Hepatocyte (in vitro differentiated cells): Measurements from ENCODE around the gene COPS9. TPM values are rescaled to one million over a fixed set of nuclear protein-coding genes. Genes with fewer than 3 reads are reported as not detected.

Source experiments
- DNase-seq: peaks from one replicate; pipeline ENCODE4 v3.0.0-alpha.2; 2016; ENCODE audit warnings: low spot score
- H2AFZ ChIP-seq: fragments of 200-600 bp; sonication (generic); 2 replicates; pipeline ENCODE4 v1.6.0; 2016; ENCODE audit warnings: antibody characterized with exemption, mild to moderate bottlenecking
- H3K27ac ChIP-seq: fragments of 200-600 bp; sonication (generic); 2 replicates; pipeline ENCODE4 v1.5.1; 2016; ENCODE audit warnings: mild to moderate bottlenecking
- H3K27me3 ChIP-seq: fragments of 200-600 bp; sonication (generic); 2 replicates; pipeline ENCODE4 v1.6.1; 2016
- H3K36me3 ChIP-seq: fragments of 200-600 bp; sonication (generic); replicated peaks from 2 replicates; pipeline ENCODE4 v1.5.1; 2016; ENCODE audit warnings: low read depth; ENCODE audit not compliant: insufficient read depth
- H3K4me1 ChIP-seq: fragments of 200-600 bp; sonication (generic); 2 replicates; pipeline ENCODE4 v1.5.1; 2016; ENCODE audit warnings: mild to moderate bottlenecking, moderate library complexity; ENCODE audit not compliant: insufficient read depth
- H3K4me2 ChIP-seq: fragments of 200-600 bp; sonication (generic); 2 replicates; pipeline ENCODE4 v1.6.0; 2016
- H3K4me3 ChIP-seq: fragments of 200-600 bp; sonication (generic); 2 replicates; pipeline ENCODE4 v1.5.1; 2016; ENCODE audit warnings: mild to moderate bottlenecking
- H3K79me2 ChIP-seq: fragments of 200-600 bp; sonication (generic); 2 replicates; pipeline ENCODE4 v1.6.0; 2017; ENCODE audit warnings: mild to moderate bottlenecking
- H3K9me2 ChIP-seq: fragments of 200-600 bp; sonication (generic); replicated peaks from 2 replicates; pipeline ENCODE4 v1.6.0; 2017; ENCODE audit warnings: mild to moderate bottlenecking; ENCODE audit not compliant: insufficient read depth
- H3K9me3 ChIP-seq: fragments of 200-600 bp; sonication (generic); 2 replicates; pipeline ENCODE4 v1.5.1; 2016; ENCODE audit warnings: low read depth, mild to moderate bottlenecking
- H4K20me1 ChIP-seq: fragments of 200-600 bp; sonication (generic); 2 replicates; pipeline ENCODE4 v1.6.0; 2016; ENCODE audit warnings: mild to moderate bottlenecking; ENCODE audit not compliant: insufficient read depth, poor library complexity, severe bottlenecking
- EZH2 ChIP-seq: fragments of 200-600 bp; sonication (generic); IDR thresholded peaks from 2 replicates; pipeline ENCODE4 v1.6.1; 2016; ENCODE audit warnings: antibody characterized with exemption, mild to moderate bottlenecking, borderline replicate concordance
- EZH2phosphoT487 ChIP-seq: fragments of 200-600 bp; sonication (generic); IDR thresholded peaks from one replicate; pipeline ENCODE4 v1.6.1; 2018; ENCODE audit warnings: antibody characterized with exemption, mild to moderate bottlenecking, low read depth, moderate library complexity; ENCODE audit not compliant: unreplicated experiment, severe bottlenecking
- WGBS: methylation state at CpG from one replicate; pipeline ENCODE4 v1.1.6; 2016; ENCODE audit warnings: low lambda C conversion rate; ENCODE audit errors: missing lambda C conversion rate; 5-methylcytosine and 5-hydroxymethylcytosine counted together
- polyA plus RNA-seq: library from polyadenylated mRNA; unstranded; fragments of >200 nt; fragmentation: Nextera tagmentation; extraction: Ambion mirVana; gene quantifications from 2 replicates; pipeline ENCODE4 v1.2.1, GENCODE V29; 2016
- total RNA-seq: library from RNA; depleted of rRNA; stranded (reverse); fragments of >200 nt; gene quantifications from 2 replicates; pipeline ENCODE4 v1.2.3, GENCODE V29; 2014
- TF ChIP-seq, protein P1 (sequence below): fragments of 200-600 bp; sonication (generic); IDR thresholded peaks from 2 replicates; pipeline ENCODE4 v1.5.1; 2016; ENCODE audit warnings: antibody characterized with exemption, mild to moderate bottlenecking; ENCODE audit not compliant: poor library complexity

Gene COPS9
- total and polyA plus RNA-seq, 2 experiments from 2014 or later = 109 to 300 TPM

DNA sequence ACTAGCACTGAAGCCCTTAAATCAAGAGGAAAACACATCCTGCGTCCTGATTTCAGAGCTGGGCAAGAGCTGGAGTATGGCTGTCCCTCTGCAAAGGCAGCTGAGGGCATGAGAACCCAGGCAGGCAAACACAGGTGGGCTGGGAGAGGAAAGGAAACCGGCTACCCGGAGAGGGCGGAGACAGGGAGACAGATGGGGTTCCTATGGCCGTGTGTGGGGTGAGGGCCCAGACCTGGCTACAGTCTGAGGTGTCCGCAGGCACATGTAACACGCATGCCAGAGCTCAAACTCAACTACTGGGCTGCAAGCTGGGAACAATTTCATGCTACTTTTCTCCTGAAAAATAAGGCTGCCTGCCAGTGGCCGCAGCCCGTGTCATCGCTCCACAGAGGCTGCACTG, 2.7 kb downstream of the COPS9 start:
- Histone ChIP-seq H2AFZ (no peak overlapping the region), H3K4me1 (peaks cover 5% of the 10 kb centered on the region), H3K27me3 (no peaks in the 10 kb centered on the region), H3K9me3 (no peaks in the 10 kb centered on the region), H3K4me2 (no peak overlapping the region), H3K9me2 (no peaks in the 10 kb centered on the region), H4K20me1 (peaks cover 2% of the 10 kb centered on the region), H3K79me2 (peaks cover 21% of the 10 kb centered on the region), H3K36me3 (no peaks in the 10 kb centered on the region), H3K4me3 (no peak overlapping the region), H3K27ac (no peak overlapping the region)
- DNase-seq = no peak
- 95% methylated on average over 10 of the region's 10 CpGs for WGBS
- TF ChIP-seq, protein P1, sequence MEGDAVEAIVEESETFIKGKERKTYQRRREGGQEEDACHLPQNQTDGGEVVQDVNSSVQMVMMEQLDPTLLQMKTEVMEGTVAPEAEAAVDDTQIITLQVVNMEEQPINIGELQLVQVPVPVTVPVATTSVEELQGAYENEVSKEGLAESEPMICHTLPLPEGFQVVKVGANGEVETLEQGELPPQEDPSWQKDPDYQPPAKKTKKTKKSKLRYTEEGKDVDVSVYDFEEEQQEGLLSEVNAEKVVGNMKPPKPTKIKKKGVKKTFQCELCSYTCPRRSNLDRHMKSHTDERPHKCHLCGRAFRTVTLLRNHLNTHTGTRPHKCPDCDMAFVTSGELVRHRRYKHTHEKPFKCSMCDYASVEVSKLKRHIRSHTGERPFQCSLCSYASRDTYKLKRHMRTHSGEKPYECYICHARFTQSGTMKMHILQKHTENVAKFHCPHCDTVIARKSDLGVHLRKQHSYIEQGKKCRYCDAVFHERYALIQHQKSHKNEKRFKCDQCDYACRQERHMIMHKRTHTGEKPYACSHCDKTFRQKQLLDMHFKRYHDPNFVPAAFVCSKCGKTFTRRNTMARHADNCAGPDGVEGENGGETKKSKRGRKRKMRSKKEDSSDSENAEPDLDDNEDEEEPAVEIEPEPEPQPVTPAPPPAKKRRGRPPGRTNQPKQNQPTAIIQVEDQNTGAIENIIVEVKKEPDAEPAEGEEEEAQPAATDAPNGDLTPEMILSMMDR = no peak
- TF ChIP-seq EZH2phosphoT487 (no peak), EZH2 (no peak)

DNA sequence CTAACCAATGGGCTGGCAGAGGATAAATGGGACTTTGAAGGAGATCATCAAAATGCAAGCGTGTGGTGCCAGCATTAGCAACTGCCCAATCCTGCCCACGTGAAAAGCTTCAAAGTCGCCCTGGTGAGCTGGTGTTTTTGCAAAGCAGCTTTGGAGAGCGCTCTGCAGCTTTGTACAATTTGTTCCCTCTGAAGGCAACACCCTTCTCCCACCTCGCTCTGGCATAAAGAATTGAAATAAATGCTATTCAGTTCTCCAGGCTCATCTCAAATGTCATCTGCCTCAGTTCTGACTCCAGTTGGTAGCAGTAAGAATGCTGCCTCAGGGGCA, 3.5 kb downstream of the COPS9 start:
- TF ChIP-seq EZH2phosphoT487 (no peak), EZH2 (no peak)
- TF ChIP-seq, protein P1 = no peak
- no peak for DNase-seq
- Histone ChIP-seq H3K9me2 (no peaks in the 10 kb centered on the region), H3K79me2 (peaks cover 21% of the 10 kb centered on the region), H3K9me3 (no peaks in the 10 kb centered on the region), H3K4me3 (no peak overlapping the region), H3K4me1 (peaks cover 5% of the 10 kb centered on the region), H3K27me3 (no peaks in the 10 kb centered on the region), H3K36me3 (no peaks in the 10 kb centered on the region), H2AFZ (no peak overlapping the region), H3K4me2 (no peak overlapping the region), H4K20me1 (peaks cover 2% of the 10 kb centered on the region), H3K27ac (no peak overlapping the region)
- 97% methylated on average over 5 of the region's 5 CpGs for WGBS

DNA sequence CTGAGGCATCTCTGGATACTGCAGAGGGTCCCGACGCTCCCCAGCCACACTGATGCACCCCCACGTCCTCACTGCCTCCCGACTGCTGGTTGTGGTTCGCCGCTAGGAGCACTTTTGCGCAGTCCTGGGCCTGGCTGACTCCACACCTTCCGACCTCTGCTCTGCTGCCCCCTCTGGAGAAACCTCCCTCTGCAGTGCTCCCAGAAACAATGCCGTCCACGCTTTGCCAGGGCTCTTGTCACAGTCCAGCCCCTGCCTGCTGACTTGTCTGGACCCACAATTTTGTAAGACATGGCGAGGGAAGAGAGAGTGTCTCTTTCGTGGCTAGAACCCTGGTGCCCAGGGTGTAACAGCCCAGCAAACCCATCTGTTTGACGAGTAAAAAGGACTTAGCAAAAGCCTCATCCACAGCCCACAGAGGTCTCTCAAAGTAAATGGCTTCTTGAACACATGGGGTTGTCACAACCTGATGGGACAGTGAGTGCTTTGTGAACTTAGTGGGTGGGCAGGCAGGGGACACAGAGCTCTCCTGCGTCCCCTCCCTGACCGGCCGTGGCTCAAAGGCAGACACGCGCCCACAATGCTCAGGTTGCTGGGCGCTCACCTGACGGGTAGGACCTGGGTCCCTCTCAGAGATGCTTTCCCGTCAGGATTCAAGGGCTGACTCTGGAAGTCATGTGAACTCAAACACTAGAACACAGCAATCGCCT, 4.0 kb downstream of the COPS9 start:
- Histone ChIP-seq H3K4me2 (no peak overlapping the region), H3K27ac (no peak overlapping the region), H3K36me3 (no peaks in the 10 kb centered on the region), H3K79me2 (peaks cover 21% of the 10 kb centered on the region), H3K9me2 (no peaks in the 10 kb centered on the region), H3K27me3 (no peaks in the 10 kb centered on the region), H4K20me1 (peaks cover 2% of the 10 kb centered on the region), H3K4me3 (no peak overlapping the region), H3K4me1 (peaks cover 5% of the 10 kb centered on the region), H3K9me3 (no peaks in the 10 kb centered on the region), H2AFZ (no peak overlapping the region)
- 96% methylated on average over 22 of the region's 22 CpGs for WGBS
- TF ChIP-seq EZH2phosphoT487 = no peak
- no peak for TF ChIP-seq EZH2
- TF ChIP-seq, protein P1 = no peak
- no peak for DNase-seq

DNA sequence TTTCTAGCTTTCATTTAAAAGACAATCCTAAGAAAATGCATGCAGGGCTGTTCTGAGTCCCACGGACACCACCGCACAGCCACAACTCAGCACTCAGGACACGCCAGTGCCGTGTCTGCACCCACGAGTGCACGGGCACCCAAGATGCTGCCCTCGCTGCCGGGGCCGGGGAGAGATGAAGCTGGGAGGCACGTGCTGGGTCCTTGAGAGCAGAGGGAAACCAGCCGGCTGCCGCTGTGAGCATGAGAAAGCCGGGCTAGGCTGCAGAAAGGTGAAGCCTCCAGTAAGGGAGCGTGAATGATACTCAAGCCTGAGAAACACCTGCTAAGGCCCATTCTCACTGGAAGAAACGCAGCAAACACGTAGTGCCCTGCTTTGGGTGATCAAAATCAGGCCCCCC, 4.8 kb downstream of the COPS9 start:
- peaks cover 2% of the 10 kb centered on the region for H4K20me1 ChIP-seq
- 96% methylated on average over 16 of the region's 16 CpGs for WGBS
- no peaks in the 10 kb centered on the region for H3K9me2 ChIP-seq
- H3K4me2 ChIP-seq = no peak overlapping the region
- H3K27ac ChIP-seq = no peak overlapping the region
- no peaks in the 10 kb centered on the region for H3K27me3 ChIP-seq
- no peak for TF ChIP-seq EZH2phosphoT487
- no peak for TF ChIP-seq EZH2
- TF ChIP-seq, protein P1 = no peak
- H3K4me3 ChIP-seq = no peak overlapping the region
- no peaks in the 10 kb centered on the region for H3K36me3 ChIP-seq
- H2AFZ ChIP-seq = no peak overlapping the region
- DNase-seq = no peak
- peaks cover 5% of the 10 kb centered on the region for H3K4me1 ChIP-seq
- peaks cover 21% of the 10 kb centered on the region for H3K79me2 ChIP-seq
- no peaks in the 10 kb centered on the region for H3K9me3 ChIP-seq
